Left lung (tissue), 10 donors: Measurements from ENCODE around the gene OLIG2. TPM values are rescaled to one million over a fixed set of nuclear protein-coding genes. Genes with fewer than 3 reads are reported as not detected.
A peak's percentile ranks its signal among the peaks of the same experiment; 100 is the strongest.

Source experiments
- ATAC-seq: fragments of 200-7000 bp; cut with Tn5 transposase; one replicate; pipeline ENCODE4 v1.9.1; 2020; ENCODE audit warnings: moderate library complexity
- DNase-seq, 4 donors: peaks; one replicate each; pipeline ENCODE4 v3.0.0-alpha.2; 2013 to 2020
- H3K27ac ChIP-seq, 2 donors: fragments of 200-600 bp; sonication (generic) in 1 of 2; one replicate each; pipeline versions ENCODE4 v1.5.0 to v1.8.0; 2020 to 2021
- H3K27me3 ChIP-seq, 2 donors: fragments of 200-600 bp; sonication (generic) in 1 of 2; one replicate each; pipeline versions ENCODE4 v1.5.0 to v1.8.0; 2020 to 2021
- H3K36me3 ChIP-seq, 2 donors: fragments of 200-600 bp; sonication (generic) in 1 of 2; one replicate each; pipeline versions ENCODE4 v1.5.0 to v1.8.0; 2020 to 2021
- H3K4me1 ChIP-seq, 2 donors: fragments of 200-600 bp; one replicate each; pipeline ENCODE4 v1.8.0; 2021
- H3K4me3 ChIP-seq, 2 donors: fragments of 200-600 bp; sonication (generic) in 1 of 2; one replicate each; pipeline versions ENCODE4 v1.5.0 to v1.8.0; 2020 to 2021; ENCODE audit warnings: mild to moderate bottlenecking in 1 of 2
- H3K9me3 ChIP-seq, 2 donors: fragments of 200-600 bp; sonication (generic) in 1 of 2; one replicate each; pipeline versions ENCODE4 v1.5.0 to v1.8.0; 2020 to 2021
- CTCF ChIP-seq, 2 donors: fragments of 200-600 bp; sonication (generic) in 1 of 2; IDR thresholded peaks; one replicate each; pipeline versions ENCODE4 v1.5.0 to v1.8.0; 2021; ENCODE audit warnings: antibody characterized with exemption in 2 of 2
- intact Hi-C, 2 donors: fragments of 100-400 bp; cut with DNase I; formaldehyde crosslinking; loops; one replicate each; pipeline versions ENCODE4 v1.11.2 to v1.14.2; 2022
- polyA plus RNA-seq, 6 donors: library from polyadenylated mRNA; unstranded; fragments of 120-200 nt; gene quantifications; one replicate each; pipeline ENCODE4 v1.2.1, GENCODE V29; 2013; ENCODE audit not compliant: insufficient read length in 6 of 6
- total RNA-seq, 2 donors: library from RNA; stranded (reverse); fragmentation: NEBNext Ultra II Directional; extraction: Animal tissue kit (Norgen Biotek cat#: 25700); gene quantifications; one replicate each; pipeline ENCODE4 v1.2.1, GENCODE V29; 2021
- donor health status: DM: no; HTN: yes; CAD: no.
- donor health status: DM: no; HTN: no; CAD: no.

OLIG2 gene
- total and polyA plus RNA-seq, 8 donors = 0.23 to 0.47 TPM; not detected in 6

DNA sequence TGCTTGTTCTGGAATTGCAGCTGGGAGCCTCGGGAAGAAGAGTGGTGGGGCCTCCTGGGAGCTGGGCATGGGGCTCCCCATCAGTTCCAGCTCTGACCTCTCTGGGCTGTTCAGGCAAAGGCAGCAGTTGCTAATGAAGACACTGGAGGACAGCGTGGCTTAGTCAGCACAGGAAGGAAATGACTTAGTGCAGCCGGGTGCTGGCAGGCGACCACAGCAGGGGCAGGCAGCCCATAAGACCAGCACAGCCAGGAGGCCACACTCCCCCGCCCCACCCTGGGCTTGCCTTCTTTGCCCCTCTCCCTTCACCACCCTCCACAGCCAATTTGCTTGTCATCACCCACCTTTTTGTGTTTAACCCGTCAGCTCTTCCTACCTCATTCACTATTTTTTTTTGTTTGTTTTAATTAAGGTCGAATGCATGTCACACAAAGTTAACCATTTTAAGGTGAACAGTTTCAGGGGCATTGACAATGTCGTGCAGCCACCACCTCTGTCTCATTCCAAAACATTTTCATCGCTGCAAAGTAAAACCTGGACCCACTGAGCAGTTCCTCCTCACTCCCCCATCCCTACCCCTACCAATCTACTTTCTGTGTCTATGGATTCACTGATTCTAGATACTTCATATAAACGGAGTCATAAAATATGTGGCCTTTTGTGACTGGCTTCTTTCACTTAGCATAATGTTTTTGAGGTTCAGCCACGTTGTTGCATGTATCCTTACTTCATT, 10.9 kb downstream of the OLIG2 start:
- Histone ChIP-seq H3K27me3 (peaks cover 31 to 77% of the 10 kb centered on the region in 2 donors), H3K4me3 (no peak overlapping the region), H3K27ac (peak overlapping the region in 1 of 2 donors; percentile 61), H3K4me1 (peaks cover 0 to 27% of the 10 kb centered on the region in 2 donors), H3K9me3 (no peaks in the 10 kb centered on the region), H3K36me3 (no peaks in the 10 kb centered on the region)
- DNase-seq (peak in 2 of 4 donors; percentile 64 to 88), ATAC-seq (peak; percentile 79)
- intact Hi-C loops = no loop called here
- TF ChIP-seq CTCF (IDR thresholded peaks at IDR 0.05) = no peak

- TF ChIP-seq CTCF (IDR thresholded peaks at IDR 0.05) = no peak
- intact Hi-C loops = no loop called here
- Histone ChIP-seq H3K36me3 (no peaks in the 10 kb centered on the region), H3K27ac (no peak overlapping the region), H3K9me3 (no peaks in the 10 kb centered on the region), H3K27me3 (peaks cover 22 to 73% of the 10 kb centered on the region in 2 donors), H3K4me3 (no peak overlapping the region), H3K4me1 (peaks cover 0 to 27% of the 10 kb centered on the region in 2 donors)
- no peak for ATAC-seq
- no peak for DNase-seq
Observed at GRCh38 chr21:33037501-33037900, 11.8 kb downstream of the OLIG2 start.

- Histone ChIP-seq H3K36me3 (no peaks in the 10 kb centered on the region), H3K4me1 (peaks cover 0 to 21% of the 10 kb centered on the region in 2 donors), H3K27ac (no peak overlapping the region), H3K4me3 (no peak overlapping the region), H3K27me3 (peaks cover 5 to 72% of the 10 kb centered on the region in 2 donors), H3K9me3 (no peaks in the 10 kb centered on the region)
- TF ChIP-seq CTCF (IDR thresholded peaks at IDR 0.05) = no peak
- DNase-seq = no peak
- ATAC-seq = no peak
- intact Hi-C loops = no loop called here
Observed at GRCh38 chr21:33039536-33039935, 13.8 kb downstream of the OLIG2 start.

DNA sequence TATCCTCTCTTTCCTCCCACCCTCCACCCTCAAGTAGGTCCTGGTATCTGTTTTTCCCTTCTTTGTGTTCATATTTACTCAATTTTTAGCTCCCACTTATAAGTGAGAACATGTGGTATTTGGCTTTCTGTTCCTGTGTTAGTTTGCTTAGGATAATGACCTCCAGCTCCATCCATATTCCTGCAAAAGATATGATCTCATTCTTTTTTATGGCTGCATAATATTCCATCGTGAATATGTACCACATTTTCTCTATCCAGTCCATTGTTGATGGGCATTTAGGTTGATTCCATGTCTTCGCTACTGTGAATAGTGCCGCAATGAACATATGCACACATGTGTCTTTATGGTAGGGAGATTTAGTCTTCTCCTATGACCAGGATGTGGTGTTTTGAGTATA, 14.5 kb downstream of the OLIG2 start:
- Histone ChIP-seq H3K4me3 (no peak overlapping the region), H3K9me3 (no peaks in the 10 kb centered on the region), H3K36me3 (no peaks in the 10 kb centered on the region), H3K27me3 (peaks cover 4 to 65% of the 10 kb centered on the region in 2 donors), H3K27ac (no peak overlapping the region), H3K4me1 (peaks cover 0 to 21% of the 10 kb centered on the region in 2 donors)
- intact Hi-C loops = no loop called here
- DNase-seq (no peak), ATAC-seq (no peak)
- TF ChIP-seq CTCF (IDR thresholded peaks at IDR 0.05) = no peak

DNA sequence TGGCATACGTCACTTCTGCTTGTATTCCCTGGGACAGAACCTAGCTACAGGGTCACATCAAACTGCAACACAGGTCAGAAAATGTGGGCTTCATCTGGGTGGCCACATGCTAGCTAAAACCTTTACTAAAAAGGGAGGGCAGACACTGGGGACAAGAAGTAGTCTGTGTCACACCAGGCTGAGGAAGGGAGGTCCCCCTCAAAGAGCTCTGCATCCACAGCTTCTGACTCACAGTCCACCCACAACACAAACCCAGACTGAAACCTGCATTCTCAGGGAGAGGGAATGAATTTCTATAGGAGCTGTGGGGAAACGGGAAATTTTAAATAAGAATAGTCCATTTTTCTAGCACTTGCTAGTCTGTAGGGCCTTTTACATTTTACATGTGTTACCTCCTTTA, 16.2 kb downstream of the OLIG2 start:
- no peak overlapping the region for H3K4me3 ChIP-seq
- no peak overlapping the region for H3K27ac ChIP-seq
- peaks cover 4 to 59% of the 10 kb centered on the region in 2 donors for H3K27me3 ChIP-seq
- no peaks in the 10 kb centered on the region for H3K36me3 ChIP-seq
- ATAC-seq (no peak), DNase-seq (no peak)
- intact Hi-C loops = no loop called here
- peaks cover 0 to 5% of the 10 kb centered on the region in 2 donors for H3K4me1 ChIP-seq
- TF ChIP-seq CTCF (IDR thresholded peaks at IDR 0.05) = no peak
- no peaks in the 10 kb centered on the region for H3K9me3 ChIP-seq
